ENCODE results near the gene RPTOR.

Gene RPTOR

DNA sequence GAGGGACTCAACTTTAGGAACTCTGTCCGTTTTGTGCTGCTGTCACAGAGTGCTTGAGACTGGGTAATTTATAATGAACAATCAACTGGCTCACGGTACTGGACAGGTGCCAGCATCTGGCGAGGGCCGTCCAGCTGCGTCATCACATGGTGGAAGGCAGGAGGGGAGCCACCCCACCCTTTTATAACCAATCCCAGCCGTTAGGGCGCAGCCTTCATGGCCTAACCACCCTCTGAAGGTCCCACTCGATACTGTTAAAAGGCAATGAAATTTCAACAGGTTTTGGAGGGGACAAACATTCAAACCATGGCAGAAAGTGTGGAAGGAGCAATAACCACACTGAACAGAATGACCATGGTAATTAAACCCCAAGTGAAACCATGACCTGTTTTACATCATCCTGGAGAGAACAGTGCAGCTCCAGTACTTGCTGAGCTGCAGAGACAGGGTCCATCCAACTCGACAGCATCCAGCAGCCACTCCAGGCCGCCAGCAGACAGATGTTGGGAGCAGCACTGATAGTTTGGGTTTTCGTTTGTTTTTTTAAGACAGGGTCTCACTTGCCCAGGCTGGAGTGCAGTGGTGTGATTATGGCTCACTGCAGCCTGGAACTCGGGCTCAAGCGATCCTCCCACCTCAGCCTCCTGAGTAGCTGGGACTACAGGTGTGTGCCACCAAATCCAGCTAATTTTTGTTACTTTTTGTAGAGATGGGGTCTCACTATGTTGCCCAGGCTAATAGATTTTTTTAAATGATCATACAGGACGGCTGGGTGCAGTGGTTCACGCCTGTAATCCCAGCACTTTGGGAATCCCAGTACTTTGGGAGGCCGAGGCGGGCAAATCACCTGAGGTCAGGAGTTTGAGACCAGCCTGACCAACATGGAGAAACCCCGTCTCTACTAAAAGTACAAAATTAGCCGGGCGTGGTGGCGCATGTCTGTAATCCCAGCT lies 458.0 kb downstream of the RPTOR start:
- H4K5ac ChIP-seq (ENCODE audit: low read length): no peak overlapping the region

DNA sequence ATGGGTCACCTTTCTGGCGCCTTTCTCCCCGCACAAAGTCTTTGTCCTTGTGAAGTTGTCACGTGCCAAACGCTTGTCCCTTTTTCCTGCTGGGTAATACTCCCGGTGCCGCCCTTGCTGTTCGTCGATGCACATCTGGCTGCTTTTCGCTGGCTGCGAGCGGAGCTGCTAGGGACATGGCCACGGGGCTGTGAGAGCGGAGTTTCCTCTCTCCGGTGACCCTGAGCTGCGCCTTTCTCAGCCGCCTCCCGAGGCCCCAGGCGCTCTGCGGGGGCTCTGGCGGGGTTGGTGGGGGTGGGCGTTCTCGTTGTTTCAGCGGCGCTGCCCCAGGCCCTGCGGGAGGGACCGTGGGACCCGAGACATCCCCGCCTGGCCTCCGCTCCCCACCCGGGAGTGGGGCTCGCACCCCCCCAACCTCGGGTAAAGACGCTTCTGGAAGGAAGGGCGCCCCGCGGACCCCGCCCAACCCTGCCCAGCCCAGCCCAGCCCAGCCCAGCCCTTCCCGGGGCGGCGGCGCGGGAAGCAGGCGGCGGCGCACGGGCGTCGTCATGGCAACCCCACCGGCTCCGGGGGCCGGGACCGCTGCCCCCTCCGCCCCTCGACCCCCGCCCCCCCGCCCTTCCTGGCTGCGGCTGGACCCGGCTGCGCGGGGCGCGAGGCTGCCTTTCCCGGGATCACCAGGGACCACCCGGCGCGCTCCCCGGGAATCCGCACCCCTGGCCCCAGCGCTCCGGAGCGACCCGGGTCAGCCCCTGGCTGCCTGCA lies 459.3 kb downstream of the RPTOR start:
- Histone ChIP-seq H2AK5ac (ENCODE audit: low read length) (no peak overlapping the region), H3K23ac (ENCODE audit: low read length) (no peak overlapping the region), H3K79me2 (ENCODE audit: control insufficient read depth, insufficient read depth, low read length) (no peaks in the 10 kb centered on the region), H3K36me3 (ENCODE audit: control insufficient read depth, insufficient read depth, low read length) (no peaks in the 10 kb centered on the region), H2BK120ac (ENCODE audit: low read depth, low read length) (no peak overlapping the region), H3K4ac (ENCODE audit: low read depth, low read length) (no peak overlapping the region), H2BK15ac (replicated peaks; ENCODE audit: low read depth) (no peak overlapping the region), H3K4me2 (ENCODE audit: low read length) (no peak overlapping the region), H3K27me3 (ENCODE audit: insufficient read depth, low read length, poor library complexity) (peaks cover 7% of the 10 kb centered on the region), H3K4me1 (ENCODE audit: control insufficient read depth, low read depth, low read length) (no peaks in the 10 kb centered on the region), H4K8ac (ENCODE audit: low read depth, low read length) (no peak overlapping the region), H2BK5ac (ENCODE audit: low read length) (no peak overlapping the region), H3K4me3 (ENCODE audit: low read length) (no peak overlapping the region), H4K5ac (ENCODE audit: low read length) (no peak overlapping the region), H3K9ac (ENCODE audit: low read length) (no peak overlapping the region), H3K27ac (ENCODE audit: low read depth, low read length) (no peak overlapping the region), H3K56ac (ENCODE audit: low read length) (peak overlapping the region; percentile 42), H3K18ac (ENCODE audit: low read length) (no peak overlapping the region), H3K79me1 (ENCODE audit: low read length) (no peaks in the 10 kb centered on the region)
- DNase-seq: no peak
- no CpG with 5 or more reads among the region's 72 CpGs for WGBS (ENCODE audit: extremely low coverage, insufficient coverage, low lambda C conversion rate)

More for the DNA sequence above, 458.0 kb downstream of the RPTOR start:
- no CpG with 5 or more reads among the region's 21 CpGs for WGBS (ENCODE audit: extremely low coverage, insufficient coverage, low lambda C conversion rate)
- Histone ChIP-seq H3K4me1 (ENCODE audit: control insufficient read depth, low read depth, low read length) (no peaks in the 10 kb centered on the region), H2BK120ac (ENCODE audit: low read depth, low read length) (no peak overlapping the region), H3K18ac (ENCODE audit: low read length) (no peak overlapping the region), H3K56ac (ENCODE audit: low read length) (no peak overlapping the region), H3K36me3 (ENCODE audit: control insufficient read depth, insufficient read depth, low read length) (no peaks in the 10 kb centered on the region), H2BK5ac (ENCODE audit: low read length) (no peak overlapping the region), H3K4me2 (ENCODE audit: low read length) (no peak overlapping the region), H3K27me3 (ENCODE audit: insufficient read depth, low read length, poor library complexity) (peaks cover 7% of the 10 kb centered on the region), H3K27ac (ENCODE audit: low read depth, low read length) (no peak overlapping the region), H3K79me1 (ENCODE audit: low read length) (no peaks in the 10 kb centered on the region), H3K4me3 (ENCODE audit: low read length) (no peak overlapping the region), H3K9ac (ENCODE audit: low read length) (no peak overlapping the region), H3K79me2 (ENCODE audit: control insufficient read depth, insufficient read depth, low read length) (no peaks in the 10 kb centered on the region), H2AK5ac (ENCODE audit: low read length) (no peak overlapping the region), H2BK15ac (replicated peaks; ENCODE audit: low read depth) (no peak overlapping the region), H3K23ac (ENCODE audit: low read length) (no peak overlapping the region), H4K8ac (ENCODE audit: low read depth, low read length) (no peak overlapping the region), H3K4ac (ENCODE audit: low read depth, low read length) (no peak overlapping the region)
- no peak for DNase-seq

DNA sequence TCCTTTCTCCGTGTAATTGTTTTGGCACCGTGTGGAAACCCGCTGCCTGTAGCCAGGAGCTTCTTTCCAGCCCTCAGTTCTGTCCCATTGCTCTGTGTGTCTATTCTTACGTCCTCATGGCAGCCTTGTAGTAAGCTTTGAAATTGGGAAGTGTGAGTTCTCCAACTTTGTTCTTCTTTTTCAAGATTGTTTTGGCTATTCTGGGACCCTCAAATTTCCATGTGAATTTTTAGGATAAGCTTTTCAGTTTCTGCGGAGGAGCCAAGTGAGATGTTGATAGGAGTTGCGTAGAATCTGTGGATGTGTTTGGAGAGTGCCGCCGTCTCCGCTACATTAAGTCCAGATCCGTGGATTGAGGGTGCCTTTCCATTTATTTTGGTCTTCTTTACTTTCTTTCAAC lies 462.3 kb downstream of the RPTOR start:
- no peak overlapping the region for H3K23ac ChIP-seq (ENCODE audit: low read length)
- no peak for DNase-seq
- H3K4me3 ChIP-seq (ENCODE audit: low read length): no peak overlapping the region
- H2BK5ac ChIP-seq (ENCODE audit: low read length): no peak overlapping the region
- no peaks in the 10 kb centered on the region for H3K79me1 ChIP-seq (ENCODE audit: low read length)
- no CpG with 5 or more reads among the region's 10 CpGs for WGBS (ENCODE audit: extremely low coverage, insufficient coverage, low lambda C conversion rate)
- no peak overlapping the region for H4K8ac ChIP-seq (ENCODE audit: low read depth, low read length)
- no peaks in the 10 kb centered on the region for H3K36me3 ChIP-seq (ENCODE audit: control insufficient read depth, insufficient read depth, low read length)
- no peaks in the 10 kb centered on the region for H3K4me1 ChIP-seq (ENCODE audit: control insufficient read depth, low read depth, low read length)
- no peak overlapping the region for H3K9ac ChIP-seq (ENCODE audit: low read length)
- no peak overlapping the region for H3K27ac ChIP-seq (ENCODE audit: low read depth, low read length)
- no peaks in the 10 kb centered on the region for H3K79me2 ChIP-seq (ENCODE audit: control insufficient read depth, insufficient read depth, low read length)
- no peak overlapping the region for H2BK120ac ChIP-seq (ENCODE audit: low read depth, low read length)
- H4K5ac ChIP-seq (ENCODE audit: low read length): no peak overlapping the region
- no peak overlapping the region for H3K4me2 ChIP-seq (ENCODE audit: low read length)
- no peak overlapping the region for H2BK15ac ChIP-seq (replicated peaks; ENCODE audit: low read depth)
- peaks cover 7% of the 10 kb centered on the region for H3K27me3 ChIP-seq (ENCODE audit: insufficient read depth, low read length, poor library complexity)
- no peak overlapping the region for H2AK5ac ChIP-seq (ENCODE audit: low read length)
- no peak overlapping the region for H3K4ac ChIP-seq (ENCODE audit: low read depth, low read length)
- H3K18ac ChIP-seq (ENCODE audit: low read length): no peak overlapping the region
- no peak overlapping the region for H3K56ac ChIP-seq (ENCODE audit: low read length)

DNA sequence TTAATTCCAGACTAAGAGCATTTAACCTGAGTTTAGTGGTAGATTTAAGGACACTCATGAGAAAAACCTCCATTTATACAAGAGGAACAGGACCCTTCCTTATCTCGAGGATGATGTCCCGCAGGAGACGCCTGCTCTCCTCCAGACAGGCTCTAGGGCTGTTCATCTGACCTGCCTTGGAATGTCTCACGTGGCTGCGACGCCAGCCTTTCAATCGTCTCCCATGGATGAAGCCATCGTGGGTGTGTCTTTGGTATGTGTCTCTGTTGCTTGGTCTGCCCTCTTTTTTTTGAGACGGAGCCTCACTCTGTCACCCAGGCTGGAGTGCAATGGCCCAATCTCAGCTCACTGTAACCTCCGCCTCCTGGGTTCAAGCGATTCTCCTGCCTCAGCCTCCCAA lies 463.5 kb downstream of the RPTOR start:
- H3K79me1 ChIP-seq (ENCODE audit: low read length): no peaks in the 10 kb centered on the region
- no peak overlapping the region for H2BK15ac ChIP-seq (replicated peaks; ENCODE audit: low read depth)
- H2BK120ac ChIP-seq (ENCODE audit: low read depth, low read length): no peak overlapping the region
- no peaks in the 10 kb centered on the region for H3K4me1 ChIP-seq (ENCODE audit: control insufficient read depth, low read depth, low read length)
- H3K18ac ChIP-seq (ENCODE audit: low read length): no peak overlapping the region
- DNase-seq: peak; percentile 80
- H3K4me3 ChIP-seq (ENCODE audit: low read length): no peak overlapping the region
- no CpG with 5 or more reads among the region's 11 CpGs for WGBS (ENCODE audit: extremely low coverage, insufficient coverage, low lambda C conversion rate)
- no peak overlapping the region for H2AK5ac ChIP-seq (ENCODE audit: low read length)
- no peak overlapping the region for H3K27ac ChIP-seq (ENCODE audit: low read depth, low read length)
- peaks cover 7% of the 10 kb centered on the region for H3K27me3 ChIP-seq (ENCODE audit: insufficient read depth, low read length, poor library complexity)
- H3K36me3 ChIP-seq (ENCODE audit: control insufficient read depth, insufficient read depth, low read length): no peaks in the 10 kb centered on the region
- H4K8ac ChIP-seq (ENCODE audit: low read depth, low read length): no peak overlapping the region
- H3K23ac ChIP-seq (ENCODE audit: low read length): no peak overlapping the region
- no peak overlapping the region for H4K5ac ChIP-seq (ENCODE audit: low read length)
- H3K79me2 ChIP-seq (ENCODE audit: control insufficient read depth, insufficient read depth, low read length): no peaks in the 10 kb centered on the region
- H3K4me2 ChIP-seq (ENCODE audit: low read length): no peak overlapping the region
- H3K56ac ChIP-seq (ENCODE audit: low read length): no peak overlapping the region
- H2BK5ac ChIP-seq (ENCODE audit: low read length): no peak overlapping the region
- H3K9ac ChIP-seq (ENCODE audit: low read length): no peak overlapping the region
- no peak overlapping the region for H3K4ac ChIP-seq (ENCODE audit: low read depth, low read length)

DNA sequence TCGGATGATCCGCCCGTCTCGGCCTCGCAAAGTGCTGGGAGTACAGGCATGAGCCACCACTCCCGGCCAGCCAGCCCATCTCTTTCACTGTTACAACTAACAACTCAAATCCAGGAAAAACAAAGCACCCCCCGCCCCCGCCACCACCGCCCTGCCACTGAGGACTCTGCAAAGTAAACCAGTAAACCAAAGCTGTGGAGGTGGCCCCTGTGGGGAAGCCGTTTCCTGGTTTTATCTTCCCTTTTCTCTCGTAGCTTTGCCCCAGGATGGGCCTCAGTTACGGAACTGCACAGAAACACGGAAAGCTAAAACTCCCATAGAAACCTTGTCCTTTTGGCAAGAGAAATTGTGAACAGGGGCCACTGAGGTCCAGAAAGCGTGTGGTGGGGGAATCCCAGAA lies 464.5 kb downstream of the RPTOR start:
- H2BK15ac ChIP-seq (replicated peaks; ENCODE audit: low read depth): no peak overlapping the region
- no peak overlapping the region for H3K18ac ChIP-seq (ENCODE audit: low read length)
- H2AK5ac ChIP-seq (ENCODE audit: low read length): no peak overlapping the region
- peaks cover 3% of the 10 kb centered on the region for H3K27me3 ChIP-seq (ENCODE audit: insufficient read depth, low read length, poor library complexity)
- no peaks in the 10 kb centered on the region for H3K4me1 ChIP-seq (ENCODE audit: control insufficient read depth, low read depth, low read length)
- H3K4me3 ChIP-seq (ENCODE audit: low read length): no peak overlapping the region
- WGBS (ENCODE audit: extremely low coverage, insufficient coverage, low lambda C conversion rate): no CpG with 5 or more reads among the region's 14 CpGs
- no peak for DNase-seq
- no peak overlapping the region for H4K8ac ChIP-seq (ENCODE audit: low read depth, low read length)
- no peaks in the 10 kb centered on the region for H3K79me1 ChIP-seq (ENCODE audit: low read length)
- H3K27ac ChIP-seq (ENCODE audit: low read depth, low read length): no peak overlapping the region
- H3K23ac ChIP-seq (ENCODE audit: low read length): no peak overlapping the region
- H2BK5ac ChIP-seq (ENCODE audit: low read length): no peak overlapping the region
- H3K56ac ChIP-seq (ENCODE audit: low read length): no peak overlapping the region
- no peaks in the 10 kb centered on the region for H3K36me3 ChIP-seq (ENCODE audit: control insufficient read depth, insufficient read depth, low read length)
- no peak overlapping the region for H3K4me2 ChIP-seq (ENCODE audit: low read length)
- no peak overlapping the region for H3K4ac ChIP-seq (ENCODE audit: low read depth, low read length)
- H3K9ac ChIP-seq (ENCODE audit: low read length): no peak overlapping the region
- no peak overlapping the region for H2BK120ac ChIP-seq (ENCODE audit: low read depth, low read length)
- H4K5ac ChIP-seq (ENCODE audit: low read length): no peak overlapping the region
- H3K79me2 ChIP-seq (ENCODE audit: control insufficient read depth, insufficient read depth, low read length): no peaks in the 10 kb centered on the region

Data from mesendoderm (in vitro differentiated cells).